Transverse colon (tissue), 4 donors: Measurements from ENCODE around the gene ZBTB20.

Experiments
- CTCF ChIP-seq, 5 experiments: fragments of 200-600 bp in 3 of 5; fragments of 450-650 bp in 2 of 5; sonication (generic) in 3 of 5; IDR thresholded peaks; 1 replicate in 2 of 5; 2 replicates in 3 of 5; pipeline ENCODE4 v1.5.1; 2016 to 2017; ENCODE audit warnings: antibody characterized with exemption in 5 of 5, inconsistent platforms in 3 of 5, mild to moderate bottlenecking in 2 of 5, moderate library complexity in 1 of 5
- POLR2A ChIP-seq: fragments of 450-650 bp; IDR thresholded peaks from one replicate; pipeline ENCODE4 v1.6.1; 2016; ENCODE audit warnings: antibody characterized with exemption, mild to moderate bottlenecking, moderate library complexity
- POLR2AphosphoS5 ChIP-seq, 3 donors: sonication (generic); formaldehyde crosslinking; IDR thresholded peaks; one replicate each; pipeline ENCODE4 v1.6.1; 2016; ENCODE audit warnings: antibody characterized with exemption in 3 of 3

GRCh38 chr3:114456742-114457141 lies 690.3 kb downstream of the ZBTB20 start:
- TF ChIP-seq CTCF (IDR thresholded peaks at IDR 0.05) (no peak), POLR2A (no peak), POLR2AphosphoS5 (IDR thresholded peaks at IDR 0.05) (no peak)
